ENCODE data around the gene HELT.

The HELT gene

DNA sequence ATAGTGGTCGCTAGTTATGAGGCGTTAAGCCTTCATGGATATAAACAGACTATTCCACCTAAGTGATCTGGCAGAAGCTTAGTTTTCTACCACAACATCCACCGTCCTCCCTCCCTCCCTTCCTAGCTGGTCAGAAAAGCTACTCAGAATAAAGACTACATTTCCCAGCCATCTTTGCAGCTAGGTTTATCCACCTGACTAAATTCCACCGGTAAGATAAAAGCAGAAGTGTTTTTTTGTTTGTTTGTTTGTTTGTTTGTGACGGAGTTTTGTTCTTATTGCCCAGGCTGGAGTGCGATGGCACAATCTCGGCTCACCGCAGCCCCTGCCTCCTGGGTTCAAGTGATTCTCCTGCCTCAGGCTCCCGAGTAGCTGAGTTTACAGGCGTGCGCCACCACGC, 44.3 kb downstream of the HELT start:
- Histone ChIP-seq H3K4me3 (ENCODE audit: low read depth, low read length) (no peak overlapping the region), H3K9me3 (ENCODE audit: control insufficient read depth, insufficient read depth, low read depth, low read length) (no peaks in the 10 kb centered on the region), H3K36me3 (ENCODE audit: control insufficient read depth in 2 of 2, insufficient read depth in 1 of 2, low read length in 2 of 2) (no peaks in the 10 kb centered on the region), H3K4me1 (ENCODE audit: control insufficient read depth, insufficient read depth, low read length) (no peaks in the 10 kb centered on the region), H3K27ac (ENCODE audit: extremely low read depth, low read depth, low read length) (no peak overlapping the region)
- CTCF ChIA-PET, result interaction anchor here (0.6 to 2.1 kb wide), 2 partner anchors 23 to 534 kb away, joined by 3 to 6 read pairs; no protein-coding TSS in a partner anchor
- POLR2A ChIA-PET, result no interaction called here
- TF ChIP-seq TRIM28 (IDR thresholded peaks at IDR 0.05; ENCODE audit: borderline replicate concordance, low read length), result no peak
- TF ChIP-seq ZNF133 (tag by site-specific recombination; IDR thresholded peaks at IDR 0.05), result no peak
- TF ChIP-seq, protein P1, sequence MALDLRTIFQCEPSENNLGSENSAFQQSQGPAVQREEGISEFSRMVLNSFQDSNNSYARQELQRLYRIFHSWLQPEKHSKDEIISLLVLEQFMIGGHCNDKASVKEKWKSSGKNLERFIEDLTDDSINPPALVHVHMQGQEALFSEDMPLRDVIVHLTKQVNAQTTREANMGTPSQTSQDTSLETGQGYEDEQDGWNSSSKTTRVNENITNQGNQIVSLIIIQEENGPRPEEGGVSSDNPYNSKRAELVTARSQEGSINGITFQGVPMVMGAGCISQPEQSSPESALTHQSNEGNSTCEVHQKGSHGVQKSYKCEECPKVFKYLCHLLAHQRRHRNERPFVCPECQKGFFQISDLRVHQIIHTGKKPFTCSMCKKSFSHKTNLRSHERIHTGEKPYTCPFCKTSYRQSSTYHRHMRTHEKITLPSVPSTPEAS (tag by site-specific recombination; IDR thresholded peaks at IDR 0.05), result no peak
- no peak for TF ChIP-seq KLF7 (tag by site-specific recombination; IDR thresholded peaks at IDR 0.05; ENCODE audit: borderline replicate concordance)
- TF ChIP-seq, protein P2, sequence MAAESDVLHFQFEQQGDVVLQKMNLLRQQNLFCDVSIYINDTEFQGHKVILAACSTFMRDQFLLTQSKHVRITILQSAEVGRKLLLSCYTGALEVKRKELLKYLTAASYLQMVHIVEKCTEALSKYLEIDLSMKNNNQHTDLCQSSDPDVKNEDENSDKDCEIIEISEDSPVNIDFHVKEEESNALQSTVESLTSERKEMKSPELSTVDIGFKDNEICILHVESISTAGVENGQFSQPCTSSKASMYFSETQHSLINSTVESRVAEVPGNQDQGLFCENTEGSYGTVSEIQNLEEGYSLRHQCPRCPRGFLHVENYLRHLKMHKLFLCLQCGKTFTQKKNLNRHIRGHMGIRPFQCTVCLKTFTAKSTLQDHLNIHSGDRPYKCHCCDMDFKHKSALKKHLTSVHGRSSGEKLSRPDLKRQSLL (tag by site-specific recombination; IDR thresholded peaks at IDR 0.05), result no peak
- no peak for TF ChIP-seq ZNF544 (tag by site-specific recombination; IDR thresholded peaks at IDR 0.05)
- TF ChIP-seq GLIS2 (tag by site-specific recombination; IDR thresholded peaks at IDR 0.05), result no peak
- TF ChIP-seq ZNF580 (tag by site-specific recombination; IDR thresholded peaks at IDR 0.05), result no peak

- H3K36me3 ChIP-seq (ENCODE audit: control insufficient read depth in 2 of 2, insufficient read depth in 1 of 2, low read length in 2 of 2), result no peaks in the 10 kb centered on the region
- H3K9me3 ChIP-seq (ENCODE audit: control insufficient read depth, insufficient read depth, low read depth, low read length), result no peaks in the 10 kb centered on the region
- TF ChIP-seq ZNF274 (IDR thresholded peaks at IDR 0.05; ENCODE audit: low read length) (no peak), ZNF274 (tag by site-specific recombination; IDR thresholded peaks at IDR 0.05; ENCODE audit: borderline replicate concordance) (no peak), SETDB1 (IDR thresholded peaks at IDR 0.05; ENCODE audit: insufficient read length, low read length) (no peak), PRDM6 (tag by site-specific recombination; IDR thresholded peaks at IDR 0.05) (no peak), ZNF426 (tag by site-specific recombination; IDR thresholded peaks at IDR 0.05) (no peak), ZNF335 (tag by site-specific recombination; conservative IDR thresholded peaks at IDR 0.05) (no peak), KLF9 (tag by site-specific recombination; IDR thresholded peaks at IDR 0.05; ENCODE audit: low read depth) (no peak), ZNF658 (tag by site-specific recombination; IDR thresholded peaks at IDR 0.05) (no peak), REST (tag by site-specific recombination; IDR thresholded peaks at IDR 0.05) (no peak), KLF17 (tag by site-specific recombination; IDR thresholded peaks at IDR 0.05) (no peak), ZNF768 (tag by site-specific recombination; IDR thresholded peaks at IDR 0.05) (no peak)
- H3K4me3 ChIP-seq (ENCODE audit: low read depth, low read length), result no peak overlapping the region
- no peak overlapping the region for H3K27ac ChIP-seq (ENCODE audit: extremely low read depth, low read depth, low read length)
- CTCF ChIA-PET, result no interaction called here
- POLR2A ChIA-PET, result no interaction called here
- H3K4me1 ChIP-seq (ENCODE audit: control insufficient read depth, insufficient read depth, low read length), result no peaks in the 10 kb centered on the region
Observed at GRCh38 chr4:185066179-185066578, 47.9 kb downstream of the HELT start.

All from HEK293 (cell line).